Measurements from ENCODE around the gene RPL37.

GRCh38 chr5:40775846-40776657, 59.0 kb downstream of the RPL37 start:
- TF ChIP-seq CTCF (IDR thresholded peaks at IDR 0.05; ENCODE audit: low read depth, low read length, poor library complexity, severe bottlenecking) (no peak), EZH2phosphoT487 (IDR thresholded peaks at IDR 0.05; ENCODE audit: borderline replicate concordance, low read length) (no peak)

Measured in DOHH2 (cell line).